ENCODE results near the gene MRC2. TPM values are rescaled to one million over a fixed set of nuclear protein-coding genes. Genes with fewer than 3 reads are reported as not detected.

MRC2 gene
- total RNA-seq, 1 experiment from 2014 or later, result 34.3 TPM

DNA sequence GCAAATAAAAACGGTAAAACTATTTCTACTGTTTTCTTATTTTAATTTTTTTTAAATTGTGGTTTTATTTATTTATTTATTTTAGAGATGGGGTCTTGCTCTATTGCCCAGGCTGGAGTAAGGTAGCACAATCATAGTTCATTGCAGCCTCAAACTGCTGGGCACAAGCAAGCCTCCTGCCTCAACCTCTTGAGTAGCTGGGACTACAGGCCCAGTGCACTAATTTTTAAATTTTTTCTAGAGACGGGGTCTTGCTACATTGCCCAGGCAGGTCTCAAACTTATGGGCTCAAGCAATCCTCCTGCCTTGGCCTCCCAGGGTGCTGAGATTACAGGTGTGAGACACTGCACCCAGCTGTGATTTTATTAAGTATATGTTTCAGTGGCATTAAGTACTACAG, 46.5 kb upstream of the MRC2 start:
- H3K36me3 ChIP-seq (ENCODE audit: insufficient read depth, low read length, poor library complexity, severe bottlenecking), result peaks cover 13% of the 10 kb centered on the region
- BruUV-seq (replicated peaks), result no TSS peak
- H3K27ac ChIP-seq (ENCODE audit: low read depth, low read length, poor library complexity, severe bottlenecking), result no peak overlapping the region
- H3K4me1 ChIP-seq (ENCODE audit: insufficient read depth, low read length, poor library complexity, severe bottlenecking), result no peaks in the 10 kb centered on the region
- TF ChIP-seq, protein P1, sequence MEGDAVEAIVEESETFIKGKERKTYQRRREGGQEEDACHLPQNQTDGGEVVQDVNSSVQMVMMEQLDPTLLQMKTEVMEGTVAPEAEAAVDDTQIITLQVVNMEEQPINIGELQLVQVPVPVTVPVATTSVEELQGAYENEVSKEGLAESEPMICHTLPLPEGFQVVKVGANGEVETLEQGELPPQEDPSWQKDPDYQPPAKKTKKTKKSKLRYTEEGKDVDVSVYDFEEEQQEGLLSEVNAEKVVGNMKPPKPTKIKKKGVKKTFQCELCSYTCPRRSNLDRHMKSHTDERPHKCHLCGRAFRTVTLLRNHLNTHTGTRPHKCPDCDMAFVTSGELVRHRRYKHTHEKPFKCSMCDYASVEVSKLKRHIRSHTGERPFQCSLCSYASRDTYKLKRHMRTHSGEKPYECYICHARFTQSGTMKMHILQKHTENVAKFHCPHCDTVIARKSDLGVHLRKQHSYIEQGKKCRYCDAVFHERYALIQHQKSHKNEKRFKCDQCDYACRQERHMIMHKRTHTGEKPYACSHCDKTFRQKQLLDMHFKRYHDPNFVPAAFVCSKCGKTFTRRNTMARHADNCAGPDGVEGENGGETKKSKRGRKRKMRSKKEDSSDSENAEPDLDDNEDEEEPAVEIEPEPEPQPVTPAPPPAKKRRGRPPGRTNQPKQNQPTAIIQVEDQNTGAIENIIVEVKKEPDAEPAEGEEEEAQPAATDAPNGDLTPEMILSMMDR (conservative IDR thresholded peaks at IDR 0.05; ENCODE audit: low read depth, low read length), result no peak
- no peak for TF ChIP-seq EZH2 (IDR thresholded peaks at IDR 0.05; ENCODE audit: borderline replicate concordance, low read depth, low read length, poor library complexity, severe bottlenecking)
- H3K4me3 ChIP-seq (ENCODE audit: low read depth, low read length, poor library complexity, severe bottlenecking), result no peak overlapping the region
- DNase-seq (ENCODE audit: low spot score), result no peak
- CTCF ChIA-PET, result no interaction called here
- H3K9me3 ChIP-seq (ENCODE audit: low read depth, low read length, poor library complexity, severe bottlenecking), result no peaks in the 10 kb centered on the region
- intact Hi-C loops (cut with micrococcal nuclease; ENCODE audit: unreplicated experiment), result no loop called here
- POLR2A ChIA-PET (ENCODE audit: low non-redundant PET), result no interaction called here
- H3K27me3 ChIP-seq (replicated peaks; ENCODE audit: insufficient read depth, low read depth, low read length, poor library complexity), result no peaks in the 10 kb centered on the region

DNA sequence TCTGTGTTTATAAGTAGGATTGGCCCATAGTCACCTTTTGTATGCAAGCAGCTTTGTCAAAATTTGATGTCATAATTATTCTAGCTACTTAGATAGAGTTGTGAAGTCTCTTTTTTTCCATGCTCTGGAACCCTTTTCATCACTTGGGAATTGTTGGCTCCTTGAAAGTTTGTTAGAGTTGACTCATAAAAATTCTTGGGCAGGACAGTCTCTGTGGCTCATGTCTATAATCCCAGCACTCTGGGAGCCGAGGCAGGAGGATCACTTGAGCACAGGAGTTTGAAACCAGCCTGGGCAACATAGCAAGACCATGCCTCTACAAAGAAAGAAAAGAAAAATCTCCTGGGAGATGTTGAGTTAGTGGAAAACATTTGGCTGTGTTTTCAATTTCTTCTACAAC, 45.7 kb upstream of the MRC2 start:
- no peak for TF ChIP-seq EZH2 (IDR thresholded peaks at IDR 0.05; ENCODE audit: borderline replicate concordance, low read depth, low read length, poor library complexity, severe bottlenecking)
- TF ChIP-seq, protein P1 (conservative IDR thresholded peaks at IDR 0.05; ENCODE audit: low read depth, low read length), result no peak
- CTCF ChIA-PET, result no interaction called here
- no peaks in the 10 kb centered on the region for H3K4me1 ChIP-seq (ENCODE audit: insufficient read depth, low read length, poor library complexity, severe bottlenecking)
- no peaks in the 10 kb centered on the region for H3K9me3 ChIP-seq (ENCODE audit: low read depth, low read length, poor library complexity, severe bottlenecking)
- no TSS peak for BruUV-seq (replicated peaks)
- intact Hi-C loops (cut with micrococcal nuclease; ENCODE audit: unreplicated experiment), result no loop called here
- no peaks in the 10 kb centered on the region for H3K27me3 ChIP-seq (replicated peaks; ENCODE audit: insufficient read depth, low read depth, low read length, poor library complexity)
- POLR2A ChIA-PET (ENCODE audit: low non-redundant PET), result no interaction called here
- no peak for DNase-seq (ENCODE audit: low spot score)
- no peak overlapping the region for H3K27ac ChIP-seq (ENCODE audit: low read depth, low read length, poor library complexity, severe bottlenecking)
- H3K36me3 ChIP-seq (ENCODE audit: insufficient read depth, low read length, poor library complexity, severe bottlenecking), result peaks cover 7% of the 10 kb centered on the region
- no peak overlapping the region for H3K4me3 ChIP-seq (ENCODE audit: low read depth, low read length, poor library complexity, severe bottlenecking)

DNA sequence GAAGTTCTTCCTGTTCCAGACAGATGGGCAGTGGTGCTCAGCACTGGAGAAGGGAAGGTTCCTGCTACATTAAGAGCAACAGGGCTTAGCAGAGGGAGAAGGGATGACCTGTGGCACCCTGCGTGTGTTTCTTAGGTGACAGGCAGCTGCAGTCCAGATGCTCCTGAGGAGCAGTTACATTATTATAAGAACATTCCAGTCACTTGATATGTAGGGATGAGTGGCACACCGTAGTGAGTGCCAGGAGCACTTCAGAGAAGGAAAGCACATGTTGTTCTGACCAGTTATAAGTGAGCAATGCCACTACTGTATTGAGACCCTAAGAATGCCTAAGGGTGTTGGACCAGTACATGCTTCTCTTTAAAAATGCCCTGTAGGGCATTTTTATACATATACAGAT, 39.9 kb upstream of the MRC2 start:
- Histone ChIP-seq H3K27ac (ENCODE audit: low read depth, low read length, poor library complexity, severe bottlenecking) (no peak overlapping the region), H3K36me3 (ENCODE audit: insufficient read depth, low read length, poor library complexity, severe bottlenecking) (peaks cover 3% of the 10 kb centered on the region), H3K4me1 (ENCODE audit: insufficient read depth, low read length, poor library complexity, severe bottlenecking) (no peaks in the 10 kb centered on the region), H3K9me3 (ENCODE audit: low read depth, low read length, poor library complexity, severe bottlenecking) (no peaks in the 10 kb centered on the region), H3K4me3 (ENCODE audit: low read depth, low read length, poor library complexity, severe bottlenecking) (no peak overlapping the region), H3K27me3 (replicated peaks; ENCODE audit: insufficient read depth, low read depth, low read length, poor library complexity) (no peaks in the 10 kb centered on the region)
- intact Hi-C loops (cut with micrococcal nuclease; ENCODE audit: unreplicated experiment), result no loop called here
- no peak for DNase-seq (ENCODE audit: low spot score)
- ChIA-PET CTCF (no interaction called here), POLR2A (ENCODE audit: low non-redundant PET) (no interaction called here)
- no TSS peak for BruUV-seq (replicated peaks)
- no peak for TF ChIP-seq EZH2 (IDR thresholded peaks at IDR 0.05; ENCODE audit: borderline replicate concordance, low read depth, low read length, poor library complexity, severe bottlenecking)
- TF ChIP-seq, protein P1 (conservative IDR thresholded peaks at IDR 0.05; ENCODE audit: low read depth, low read length), result no peak
